DOHH2 (cell line): Measurements from ENCODE around the gene SLC9A8.

Source experiments
- CTCF ChIP-seq: fragments of 200-600 bp; sonication (generic); IDR thresholded peaks from one replicate; pipeline ENCODE4 v1.5.1; 2014; ENCODE audit warnings: antibody characterized with exemption, mild to moderate bottlenecking, low read depth, low read length; ENCODE audit not compliant: poor library complexity, severe bottlenecking
- EZH2phosphoT487 ChIP-seq: fragments of 200-600 bp; sonication (generic); IDR thresholded peaks from 2 replicates; pipeline ENCODE4 v1.6.1; 2017; ENCODE audit warnings: borderline replicate concordance, mild to moderate bottlenecking, antibody characterized with exemption, low read length, moderate library complexity, mixed read lengths

- TF ChIP-seq CTCF (no peak), EZH2phosphoT487 (no peak)
These were observed 116.5 kb downstream of the SLC9A8 start for GRCh38 chr20:49929142-49929494.
